Kidney tubule cell (primary cell): ENCODE results near the gene RAB43.

Experiments
- DNase-seq: peaks from one replicate; pipeline ENCODE4 v3.0.0-alpha.2; 2018; ENCODE audit warnings: low spot score

RAB43 gene

GRCh38 chr3:129038121-129038855 is 83.3 kb downstream of the RAB43 start:
- no peak for DNase-seq
